ENCODE measurements around the gene GLIPR1L2. TPM values are rescaled to one million over a fixed set of nuclear protein-coding genes. Genes with fewer than 3 reads are reported as not detected.
A peak's percentile ranks its signal among the peaks of the same experiment; 100 is the strongest.

GLIPR1L2 gene
- total and polyA plus RNA-seq, 9 donors: 0.60 to 5.2 (median 2.0) TPM

DNA sequence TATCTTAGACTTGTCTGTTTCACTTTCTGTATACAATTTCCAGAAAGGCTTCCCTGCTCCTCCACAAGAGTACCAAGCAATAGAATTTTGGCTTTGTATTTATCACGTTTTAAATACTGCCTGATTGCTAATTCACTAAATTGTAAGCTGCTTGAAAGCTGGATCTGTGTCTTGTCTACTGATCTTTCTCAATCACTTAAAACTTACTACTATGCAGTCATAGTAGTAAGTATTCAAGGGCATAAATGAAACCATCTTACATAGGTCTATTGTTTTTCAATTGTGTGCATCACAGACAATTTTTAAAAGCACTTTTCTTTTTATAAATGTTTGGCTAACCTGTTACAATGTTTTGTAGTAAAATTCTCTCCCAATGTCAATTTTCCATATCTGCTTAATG lies 1.2 kb upstream of the GLIPR1L2 start:
- no peaks in the 10 kb centered on the region for H3K36me3 ChIP-seq
- no peak for TF ChIP-seq POLR2A (IDR thresholded peaks at IDR 0.05)
- no peak for TF ChIP-seq EP300 (IDR thresholded peaks at IDR 0.05)
- TF ChIP-seq, protein P1, sequence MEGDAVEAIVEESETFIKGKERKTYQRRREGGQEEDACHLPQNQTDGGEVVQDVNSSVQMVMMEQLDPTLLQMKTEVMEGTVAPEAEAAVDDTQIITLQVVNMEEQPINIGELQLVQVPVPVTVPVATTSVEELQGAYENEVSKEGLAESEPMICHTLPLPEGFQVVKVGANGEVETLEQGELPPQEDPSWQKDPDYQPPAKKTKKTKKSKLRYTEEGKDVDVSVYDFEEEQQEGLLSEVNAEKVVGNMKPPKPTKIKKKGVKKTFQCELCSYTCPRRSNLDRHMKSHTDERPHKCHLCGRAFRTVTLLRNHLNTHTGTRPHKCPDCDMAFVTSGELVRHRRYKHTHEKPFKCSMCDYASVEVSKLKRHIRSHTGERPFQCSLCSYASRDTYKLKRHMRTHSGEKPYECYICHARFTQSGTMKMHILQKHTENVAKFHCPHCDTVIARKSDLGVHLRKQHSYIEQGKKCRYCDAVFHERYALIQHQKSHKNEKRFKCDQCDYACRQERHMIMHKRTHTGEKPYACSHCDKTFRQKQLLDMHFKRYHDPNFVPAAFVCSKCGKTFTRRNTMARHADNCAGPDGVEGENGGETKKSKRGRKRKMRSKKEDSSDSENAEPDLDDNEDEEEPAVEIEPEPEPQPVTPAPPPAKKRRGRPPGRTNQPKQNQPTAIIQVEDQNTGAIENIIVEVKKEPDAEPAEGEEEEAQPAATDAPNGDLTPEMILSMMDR (IDR thresholded peaks at IDR 0.05): no peak
- no peaks in the 10 kb centered on the region for H3K9me3 ChIP-seq
- H3K4me3 ChIP-seq: peak overlapping the region; percentile 50
- intact Hi-C loops (cut with DNase I): no loop called here
- peak overlapping the region in 1 of 2 donors; percentile 93 for H3K27ac ChIP-seq
- H3K27me3 ChIP-seq: no peaks in the 10 kb centered on the region
- 6 to 8% (median 7%) methylated on average over 1 of the region's 1 CpG for WGBS, 3 donors
- no peak for DNase-seq
- H3K4me1 ChIP-seq (ENCODE audit: insufficient read depth): no peaks in the 10 kb centered on the region

DNA sequence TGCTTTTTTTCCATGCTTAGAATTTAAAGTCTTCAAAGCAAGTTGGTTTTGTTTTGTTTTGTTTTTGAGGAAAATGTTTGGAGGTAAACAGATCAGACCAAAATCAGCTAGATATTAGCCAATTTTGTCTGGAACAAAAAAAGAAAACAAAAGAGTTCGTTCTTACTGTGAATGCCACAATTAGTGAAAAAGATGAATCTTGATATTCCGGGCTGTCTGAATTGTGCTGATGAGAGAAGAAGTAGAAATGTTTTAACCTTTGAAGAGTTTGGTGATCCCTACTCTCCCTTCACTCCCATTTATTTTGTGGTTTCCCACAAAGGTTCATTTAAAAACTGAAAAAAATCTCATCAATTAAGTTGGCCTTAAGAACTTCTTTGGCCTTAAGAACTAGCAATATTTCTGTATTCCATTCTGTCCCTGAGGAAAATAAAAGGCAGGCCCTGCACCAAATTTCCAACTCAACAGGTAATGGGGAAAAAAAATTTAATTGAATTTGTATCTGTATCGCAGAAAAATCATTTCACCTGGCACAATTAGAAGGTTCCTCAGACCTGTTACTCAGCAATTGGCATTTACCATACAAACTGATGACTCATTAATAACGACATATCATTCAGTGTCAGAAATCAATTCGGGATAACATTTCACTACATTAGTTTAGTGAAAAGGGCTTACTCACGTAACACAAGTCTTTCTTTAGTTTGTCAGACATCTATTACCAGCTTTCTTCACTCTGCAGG lies 562 bp upstream of the GLIPR1L2 start:
- H3K9me3 ChIP-seq: no peaks in the 10 kb centered on the region
- DNase-seq: no peak
- no peaks in the 10 kb centered on the region for H3K4me1 ChIP-seq (ENCODE audit: insufficient read depth)
- no peaks in the 10 kb centered on the region for H3K27me3 ChIP-seq
- TF ChIP-seq EP300 (IDR thresholded peaks at IDR 0.05): no peak
- no peak for TF ChIP-seq POLR2A (IDR thresholded peaks at IDR 0.05)
- TF ChIP-seq, protein P1 (IDR thresholded peaks at IDR 0.05): no peak
- H3K36me3 ChIP-seq: no peaks in the 10 kb centered on the region
- intact Hi-C loops (cut with DNase I): no loop called here
- peak overlapping the region; percentile 90 to 93 for H3K27ac ChIP-seq
- peak overlapping the region; percentile 50 for H3K4me3 ChIP-seq
- WGBS, 3 donors: 13 to 18% (median 14%) methylated on average over 6 of the region's 6 CpGs

DNA sequence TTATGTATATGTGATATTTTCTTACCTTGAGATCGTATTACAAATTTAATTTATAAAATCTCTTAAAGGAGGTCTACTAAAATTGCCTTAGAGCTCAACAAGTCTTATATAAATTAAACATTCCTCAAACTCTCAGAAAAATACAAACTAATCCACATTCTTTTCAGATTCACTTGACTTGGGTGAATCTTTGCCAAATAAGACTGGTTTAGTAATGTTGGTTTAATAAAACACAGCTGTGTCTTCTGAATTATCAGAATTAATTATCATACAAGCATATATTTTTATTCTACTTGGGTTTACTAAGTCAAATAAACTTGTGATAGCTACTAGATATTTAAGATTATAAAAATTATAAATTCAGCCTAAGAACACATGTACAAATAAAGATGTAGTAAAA lies 13.3 kb downstream of the GLIPR1L2 start:
- Histone ChIP-seq H3K27ac (no peak overlapping the region), H3K9me3 (no peaks in the 10 kb centered on the region), H3K36me3 (no peaks in the 10 kb centered on the region), H3K4me1 (ENCODE audit: insufficient read depth) (no peaks in the 10 kb centered on the region), H3K27me3 (no peaks in the 10 kb centered on the region), H3K4me3 (no peak overlapping the region)
- TF ChIP-seq, protein P1 (IDR thresholded peaks at IDR 0.05): no peak
- no peak for TF ChIP-seq POLR2A (IDR thresholded peaks at IDR 0.05)
- no peak for TF ChIP-seq EP300 (IDR thresholded peaks at IDR 0.05)
- DNase-seq: no peak
- intact Hi-C loops (cut with DNase I): no loop called here
- WGBS, 3 donors: 78 to 87% (median 85%) methylated on average over 1 of the region's 1 CpG

DNA sequence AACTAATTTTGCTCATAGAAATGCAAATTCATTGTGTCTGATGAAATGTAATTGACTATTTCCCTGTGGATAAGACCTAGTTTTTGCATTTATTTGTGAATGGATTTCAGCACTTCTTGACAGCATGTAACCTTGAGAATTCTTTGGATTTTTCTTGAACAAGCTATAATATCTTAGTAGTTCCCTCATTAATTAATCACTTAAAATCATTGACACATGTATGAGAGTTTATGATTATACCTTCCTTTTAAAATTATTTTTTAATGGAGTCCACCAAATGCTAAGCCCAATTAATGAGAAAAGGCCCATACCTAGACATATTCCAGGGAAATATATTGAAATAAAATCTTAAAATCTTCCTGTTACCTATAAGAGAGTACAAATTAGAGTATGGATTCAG lies 16.8 kb downstream of the GLIPR1L2 start:
- H3K4me1 ChIP-seq (ENCODE audit: insufficient read depth): no peaks in the 10 kb centered on the region
- H3K36me3 ChIP-seq: no peaks in the 10 kb centered on the region
- no peak for TF ChIP-seq EP300 (IDR thresholded peaks at IDR 0.05)
- no peak for TF ChIP-seq POLR2A (IDR thresholded peaks at IDR 0.05)
- TF ChIP-seq, protein P1 (IDR thresholded peaks at IDR 0.05): no peak
- H3K9me3 ChIP-seq: no peaks in the 10 kb centered on the region
- intact Hi-C loops (cut with DNase I): no loop called here
- H3K4me3 ChIP-seq: no peak overlapping the region
- DNase-seq: no peak
- H3K27ac ChIP-seq: no peak overlapping the region
- H3K27me3 ChIP-seq: no peaks in the 10 kb centered on the region

All from ovary (tissue), 9 donors.